A172 (cell line): ENCODE results near the gene PIAS1. TPM values are rescaled to one million over a fixed set of nuclear protein-coding genes. Genes with fewer than 3 reads are reported as not detected.
"Not testable (repeated sequence)": the region's sequence is repeated elsewhere in the genome, so short reads cannot be mapped to it uniquely, and the experiment has no call there.

Experiments
- DNase-seq: peaks from one replicate; pipeline ENCODE4 v3.0.0-alpha.2; 2015; ENCODE audit warnings: low spot score
- total RNA-seq: library from RNA; depleted of rRNA; stranded (reverse); fragments of >200 nt; shearing (Covaris generic); gene quantifications from 2 replicates; pipeline ENCODE4 v1.2.3, GENCODE V29; 2014

PIAS1 gene
- total RNA-seq, 1 experiment from 2014 or later, result 6.8 TPM

- DNase-seq, result no peak
Measured at GRCh38 chr15:68218847-68219798, 165.0 kb downstream of the PIAS1 start.

GRCh38 chr15:68220489-68220888, 166.4 kb downstream of the PIAS1 start:
- DNase-seq, result no peak

GRCh38 chr15:68220967-68221366, 166.9 kb downstream of the PIAS1 start:
- no peak for DNase-seq

- DNase-seq, result not testable (repeated sequence)
Measured at GRCh38 chr15:68221530-68222431, 167.7 kb downstream of the PIAS1 start.

- not testable (repeated sequence) for DNase-seq
Measured at GRCh38 chr15:68222432-68222743, 168.3 kb downstream of the PIAS1 start.

- no peak for DNase-seq
Measured at GRCh38 chr15:68223171-68223570, 169.1 kb downstream of the PIAS1 start.

GRCh38 chr15:68224108-68224507, 170.0 kb downstream of the PIAS1 start:
- DNase-seq, result no peak

GRCh38 chr15:68224546-68225250, 170.6 kb downstream of the PIAS1 start:
- DNase-seq, result no peak

GRCh38 chr15:68225442-68225841, 171.3 kb downstream of the PIAS1 start:
- DNase-seq, result not testable (repeated sequence)

GRCh38 chr15:68227643-68228142, 173.6 kb downstream of the PIAS1 start:
- DNase-seq, result no peak

GRCh38 chr15:68228143-68228970, 174.2 kb downstream of the PIAS1 start:
- peak; percentile 4 for DNase-seq

GRCh38 chr15:68228971-68229385, 174.9 kb downstream of the PIAS1 start:
- peak; percentile 5 for DNase-seq

- peak; percentile 62 for DNase-seq
Measured at GRCh38 chr15:68229386-68230156, 175.5 kb downstream of the PIAS1 start, which contains the start of gene CLN6. Gene CLN6, minus strand, starts transcription at chr15:68229728. Its CDS starts 144 bp downstream, at chr15:68229584.

- peak; percentile 4 for DNase-seq
Measured at GRCh38 chr15:68230157-68231100, 176.3 kb downstream of the PIAS1 start.

GRCh38 chr15:68231102-68231818, 177.1 kb downstream of the PIAS1 start:
- DNase-seq, result no peak

GRCh38 chr15:68232449-68232848, 178.3 kb downstream of the PIAS1 start:
- no peak for DNase-seq

GRCh38 chr15:68232937-68233336, 178.8 kb downstream of the PIAS1 start:
- DNase-seq, result no peak

- no peak for DNase-seq
Measured at GRCh38 chr15:68234060-68234459, 179.9 kb downstream of the PIAS1 start.
